Mesenchymal stem cell (in vitro differentiated cells and primary cell): Measurements from ENCODE around the gene DNASE2.

Experiments
- DNase-seq: peaks from one replicate; pipeline ENCODE4 v3.0.0-alpha.2; 2013
- H2AFZ ChIP-seq: one replicate; pipeline ENCODE4 v1.6.1; 2013; ENCODE audit warnings: low read depth, mild to moderate bottlenecking, control low read depth, inconsistent platforms, low read length, moderate library complexity
- H2AK5ac ChIP-seq: 2 replicates; pipeline ENCODE4 v1.6.1; 2013; ENCODE audit warnings: low read length, moderate library complexity, mild to moderate bottlenecking, inconsistent platforms; ENCODE audit not compliant: severe bottlenecking
- H2BK120ac ChIP-seq: one replicate; pipeline ENCODE4 v1.6.1; 2013; ENCODE audit warnings: low read depth, mild to moderate bottlenecking, inconsistent platforms, low read length, moderate library complexity
- H2BK12ac ChIP-seq, 2 experiments: one replicate each; pipeline ENCODE4 v1.6.1; 2013; ENCODE audit warnings: inconsistent platforms in 2 of 2, low read length in 2 of 2, mild to moderate bottlenecking in 2 of 2, moderate library complexity in 2 of 2, control low read depth in 1 of 2
- H2BK15ac ChIP-seq: one replicate; pipeline ENCODE4 v1.6.1; 2013; ENCODE audit warnings: mild to moderate bottlenecking, low read depth, inconsistent platforms; ENCODE audit not compliant: poor library complexity, severe bottlenecking
- H2BK5ac ChIP-seq: 2 replicates; pipeline ENCODE4 v1.6.1; 2013; ENCODE audit warnings: low read depth, mild to moderate bottlenecking, low read length, control low read depth, inconsistent platforms; ENCODE audit not compliant: poor library complexity, severe bottlenecking
- H3K14ac ChIP-seq, 2 experiments: one replicate each; pipeline ENCODE4 v1.6.1; 2013; ENCODE audit warnings: inconsistent platforms in 2 of 2, low read length in 2 of 2, control low read depth in 1 of 2, mild to moderate bottlenecking in 1 of 2, moderate library complexity in 1 of 2
- H3K18ac ChIP-seq, 2 experiments: one replicate each; pipeline ENCODE4 v1.6.1; 2013; ENCODE audit warnings: inconsistent platforms in 2 of 2, low read length in 2 of 2, control low read depth in 1 of 2, low read depth in 1 of 2, mild to moderate bottlenecking in 1 of 2
- H3K23ac ChIP-seq, 2 experiments: one replicate each; pipeline ENCODE4 v1.6.1; 2013; ENCODE audit warnings: inconsistent platforms in 2 of 2, low read length in 2 of 2, mild to moderate bottlenecking in 2 of 2, moderate library complexity in 2 of 2, control low read depth in 1 of 2
- H3K27ac ChIP-seq: 2 replicates; pipeline ENCODE4 v1.5.1; 2013; ENCODE audit warnings: mild to moderate bottlenecking, moderate library complexity, low read length, control low read depth, inconsistent platforms; ENCODE audit not compliant: poor library complexity, severe bottlenecking
- H3K27me3 ChIP-seq, 2 experiments: 2 replicates each; pipeline versions ENCODE4 v1.6.1 to v1.7.0; 2013; ENCODE audit warnings: low read length in 2 of 2, mild to moderate bottlenecking in 2 of 2, moderate library complexity in 2 of 2, control low read depth in 1 of 2, inconsistent platforms in 1 of 2; ENCODE audit not compliant: control insufficient read depth in 1 of 2, insufficient read depth in 1 of 2
- H3K36me3 ChIP-seq, 2 experiments: 2 replicates each; pipeline versions ENCODE4 v1.6.1 to v1.7.0; 2013; ENCODE audit warnings: low read length in 2 of 2, control low read depth in 1 of 2, inconsistent platforms in 1 of 2, low read depth in 1 of 2, mild to moderate bottlenecking in 1 of 2; ENCODE audit not compliant: insufficient read depth in 2 of 2, control insufficient read depth in 1 of 2
- H3K4ac ChIP-seq, 2 experiments: one replicate each; pipeline ENCODE4 v1.6.1; 2013; ENCODE audit warnings: inconsistent platforms in 2 of 2, low read length in 2 of 2, mild to moderate bottlenecking in 2 of 2, moderate library complexity in 2 of 2, control low read depth in 1 of 2, low read depth in 1 of 2
- H3K4me1 ChIP-seq: 2 replicates; pipeline ENCODE4 v1.6.1; 2013; ENCODE audit warnings: low read depth, low read length, control low read depth; ENCODE audit not compliant: control insufficient read depth, insufficient read depth
- H3K4me2 ChIP-seq: 2 replicates; pipeline ENCODE4 v1.6.1; 2013; ENCODE audit warnings: low read length, mild to moderate bottlenecking, inconsistent platforms; ENCODE audit not compliant: poor library complexity, severe bottlenecking
- H3K4me3 ChIP-seq, 2 experiments: 2 replicates each; pipeline versions ENCODE4 v1.5.1 to v1.7.0; 2013; ENCODE audit warnings: low read length in 2 of 2, mild to moderate bottlenecking in 2 of 2, control low read depth in 1 of 2, low read depth in 1 of 2; ENCODE audit not compliant: insufficient read depth in 1 of 2
- H3K79me1 ChIP-seq: replicated peaks from 2 replicates; pipeline ENCODE4 v1.6.1; 2013; ENCODE audit warnings: mild to moderate bottlenecking, control low read depth, low read length, inconsistent platforms; ENCODE audit not compliant: poor library complexity, severe bottlenecking
- H3K9ac ChIP-seq: 2 replicates; pipeline ENCODE4 v1.7.0; 2013; ENCODE audit warnings: mild to moderate bottlenecking, low read length, moderate library complexity
- H3K9me3 ChIP-seq: 2 replicates; pipeline ENCODE4 v1.7.0; 2013; ENCODE audit warnings: mild to moderate bottlenecking, low read length; ENCODE audit not compliant: control insufficient read depth
- H4K8ac ChIP-seq: one replicate; pipeline ENCODE4 v1.6.1; 2013; ENCODE audit warnings: inconsistent platforms, mild to moderate bottlenecking, low read length, moderate library complexity
- H4K91ac ChIP-seq: one replicate; pipeline ENCODE4 v1.6.1; 2013; ENCODE audit warnings: mild to moderate bottlenecking, low read length, inconsistent platforms
- WGBS: methylation state at CpG from one replicate; pipeline ENCODE4 v1.1.7; 2013; ENCODE audit warnings: mixed read lengths; 5-methylcytosine and 5-hydroxymethylcytosine counted together

The DNASE2 gene

GRCh38 chr19:12872941-12873890, 8.0 kb downstream of the DNASE2 start:
- Histone ChIP-seq H2BK120ac (no peak overlapping the region), H4K8ac (no peak overlapping the region), H3K27me3 (peaks cover 0 to 7% of the 10 kb centered on the region in 2 experiments), H3K9ac (no peak overlapping the region), H2BK5ac (no peak overlapping the region), H3K14ac (no peak overlapping the region), H2BK15ac (no peak overlapping the region), H3K27ac (no peak overlapping the region), H3K4me3 (peak overlapping the region in 1 of 2 experiments; percentile 4), H3K4me2 (no peak overlapping the region), H2AFZ (peak overlapping the region; percentile 47), H3K23ac (peak overlapping the region in 1 of 2 experiments; percentile 63), H4K91ac (peak overlapping the region; percentile 59), H3K79me1 (no peaks in the 10 kb centered on the region), H3K9me3 (no peaks in the 10 kb centered on the region), H3K36me3 (peaks cover 12 to 19% of the 10 kb centered on the region in 2 experiments), H3K4me1 (peaks cover 3% of the 10 kb centered on the region), H2AK5ac (no peak overlapping the region), H3K4ac (no peak overlapping the region), H2BK12ac (no peak overlapping the region), H3K18ac (no peak overlapping the region)
- DNase-seq = peak; percentile 26
- 98% methylated on average over 70 of the region's 70 CpGs for WGBS

GRCh38 chr19:12872255-12872654, 9.0 kb downstream of the DNASE2 start:
- Histone ChIP-seq H3K9ac (no peak overlapping the region), H3K18ac (no peak overlapping the region), H2BK120ac (no peak overlapping the region), H2BK5ac (no peak overlapping the region), H2AFZ (no peak overlapping the region), H3K36me3 (peaks cover 6 to 18% of the 10 kb centered on the region in 2 experiments), H3K4me2 (no peak overlapping the region), H2AK5ac (no peak overlapping the region), H3K9me3 (no peaks in the 10 kb centered on the region), H3K23ac (no peak overlapping the region), H4K8ac (no peak overlapping the region), H3K27me3 (peaks cover under 1 to 7% of the 10 kb centered on the region in 2 experiments), H3K4ac (no peak overlapping the region), H4K91ac (no peak overlapping the region), H2BK15ac (no peak overlapping the region), H2BK12ac (no peak overlapping the region), H3K4me1 (peaks cover 9% of the 10 kb centered on the region), H3K79me1 (no peaks in the 10 kb centered on the region), H3K4me3 (no peak overlapping the region), H3K14ac (no peak overlapping the region), H3K27ac (no peak overlapping the region)
- WGBS = 81% methylated on average over 4 of the region's 5 CpGs
- DNase-seq = no peak

- Histone ChIP-seq H3K4me2 (no peak overlapping the region), H3K9me3 (no peaks in the 10 kb centered on the region), H3K4me3 (no peak overlapping the region), H3K9ac (no peak overlapping the region), H2BK15ac (no peak overlapping the region), H3K79me1 (no peaks in the 10 kb centered on the region), H2AFZ (no peak overlapping the region), H3K36me3 (peaks cover 6 to 18% of the 10 kb centered on the region in 2 experiments), H3K4ac (no peak overlapping the region), H2BK120ac (no peak overlapping the region), H4K91ac (no peak overlapping the region), H3K27me3 (peaks cover 4 to 7% of the 10 kb centered on the region in 2 experiments), H3K27ac (no peak overlapping the region), H3K23ac (no peak overlapping the region), H2AK5ac (no peak overlapping the region), H2BK12ac (no peak overlapping the region), H3K18ac (no peak overlapping the region), H3K4me1 (peaks cover 10% of the 10 kb centered on the region), H2BK5ac (no peak overlapping the region), H4K8ac (no peak overlapping the region), H3K14ac (no peak overlapping the region)
- DNase-seq = no peak
- WGBS = 53% methylated on average over 2 of the region's 3 CpGs
Observed at GRCh38 chr19:12871681-12872080, 9.6 kb downstream of the DNASE2 start.

DNA sequence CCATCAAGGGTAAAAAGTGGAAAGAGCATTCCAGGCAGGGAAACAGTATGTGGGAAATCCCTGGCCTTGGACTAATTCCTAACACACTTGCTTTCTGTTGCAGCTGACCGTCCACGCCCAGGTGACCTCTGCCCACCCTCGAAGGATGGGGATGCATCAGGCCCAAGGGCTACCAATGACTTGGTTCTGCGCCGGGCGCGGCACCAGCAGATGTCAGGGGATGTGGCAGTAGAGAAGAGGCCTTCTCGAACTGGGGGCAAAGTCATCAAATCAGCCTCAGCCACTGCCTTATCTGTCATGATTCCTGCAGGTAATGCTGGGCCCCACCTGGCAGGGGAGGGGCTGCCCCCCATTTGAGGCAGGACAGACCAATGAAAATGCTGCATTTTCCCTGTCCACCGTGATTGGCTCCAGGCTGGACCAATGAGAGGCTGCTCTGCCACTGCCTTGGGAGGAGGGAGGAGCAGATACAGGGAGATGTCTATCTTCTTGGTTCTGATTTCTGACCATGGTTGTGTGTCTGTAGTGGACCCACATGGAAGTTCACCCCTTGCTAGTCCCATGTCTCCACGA, 12.6 kb downstream of the DNASE2 start:
- H3K18ac ChIP-seq = no peak overlapping the region
- H2AFZ ChIP-seq = no peak overlapping the region
- H3K9me3 ChIP-seq = no peaks in the 10 kb centered on the region
- H3K4me3 ChIP-seq = no peak overlapping the region
- DNase-seq = no peak
- peaks cover 10% of the 10 kb centered on the region for H3K4me1 ChIP-seq
- H2AK5ac ChIP-seq = no peak overlapping the region
- no peak overlapping the region for H3K4ac ChIP-seq
- no peak overlapping the region for H3K14ac ChIP-seq
- no peak overlapping the region for H3K9ac ChIP-seq
- no peak overlapping the region for H2BK12ac ChIP-seq
- H2BK120ac ChIP-seq = no peak overlapping the region
- H3K27ac ChIP-seq = no peak overlapping the region
- no peak overlapping the region for H4K91ac ChIP-seq
- no peak overlapping the region for H3K23ac ChIP-seq
- H2BK5ac ChIP-seq = no peak overlapping the region
- H2BK15ac ChIP-seq = no peak overlapping the region
- no peak overlapping the region for H4K8ac ChIP-seq
- H3K27me3 ChIP-seq = peaks cover 4 to 6% of the 10 kb centered on the region in 2 experiments
- no peaks in the 10 kb centered on the region for H3K79me1 ChIP-seq
- no peak overlapping the region for H3K4me2 ChIP-seq
- 94% methylated on average over 10 of the region's 10 CpGs for WGBS
- H3K36me3 ChIP-seq = peaks cover 0 to 7% of the 10 kb centered on the region in 2 experiments
